Retinal pigment epithelial cell (primary cell): Measurements from ENCODE around the gene IL1B.

Source experiments
- DNase-seq: peaks from one replicate; pipeline ENCODE4 v3.0.0-alpha.2; 2010; ENCODE audit warnings: low read depth
- H3K4me3 ChIP-seq: 2 replicates; pipeline ENCODE4 v1.5.1; 2011; ENCODE audit warnings: mild to moderate bottlenecking, low read length, control low read depth, moderate library complexity
- CTCF ChIP-seq: conservative IDR thresholded peaks from 2 replicates; pipeline ENCODE4 v1.5.1; 2011; ENCODE audit warnings: low read depth, low read length, control low read depth, inconsistent platforms

IL1B gene

GRCh38 chr2:112789186-112789585, 47.4 kb downstream of the IL1B start:
- no peak overlapping the region for H3K4me3 ChIP-seq
- DNase-seq, result no peak
- TF ChIP-seq CTCF, result no peak

- no peak for TF ChIP-seq CTCF
Measured at GRCh38 chr2:112788653-112789052, 47.9 kb downstream of the IL1B start.

GRCh38 chr2:112787729-112788393, 48.7 kb downstream of the IL1B start:
- no peak for TF ChIP-seq CTCF
- no peak overlapping the region for H3K4me3 ChIP-seq
- DNase-seq, result no peak

More at GRCh38 chr2:112788653-112789052, 47.9 kb downstream of the IL1B start:
- no peak for DNase-seq
- no peak overlapping the region for H3K4me3 ChIP-seq

- TF ChIP-seq CTCF, result no peak
- DNase-seq, result no peak
- no peak overlapping the region for H3K4me3 ChIP-seq
Measured at GRCh38 chr2:112787294-112787693, 49.3 kb downstream of the IL1B start.

GRCh38 chr2:112784199-112785189, 52.1 kb downstream of the IL1B start, which contains the start of gene IL1A:
TSS of gene IL1A (minus strand) at chr2:112784493. CDS start at chr2:112783770, 723 bp downstream.
- H3K4me3 ChIP-seq, result peak within 1 kb of the TSS; percentile 24
- no peak for TF ChIP-seq CTCF
- peak; percentile 43 for DNase-seq

GRCh38 chr2:112783187-112783714, 53.3 kb downstream of the IL1B start:
- TF ChIP-seq CTCF, result no peak
- DNase-seq, result no peak
- no peak overlapping the region for H3K4me3 ChIP-seq
